Osteocyte (in vitro differentiated cells): ENCODE measurements around the gene KRT86. TPM values are rescaled to one million over a fixed set of nuclear protein-coding genes. Genes with fewer than 3 reads are reported as not detected.

Experiments used
- DNase-seq: peaks from one replicate; pipeline ENCODE4 v3.0.0; 2021; ENCODE audit warnings: mixed read lengths; ENCODE audit not compliant: unreplicated experiment; ENCODE audit errors: extremely low spot score
- H3K27ac Mint-ChIP-seq: one replicate; pipeline ENCODE4 v1.8.0; 2021; ENCODE audit warnings: mild to moderate bottlenecking, mixed read lengths; ENCODE audit not compliant: unreplicated experiment
- H3K27me3 Mint-ChIP-seq: one replicate; pipeline ENCODE4 v1.8.0; 2021; ENCODE audit warnings: mixed read lengths; ENCODE audit not compliant: unreplicated experiment
- H3K36me3 Mint-ChIP-seq: one replicate; pipeline ENCODE4 v1.8.0; 2021; ENCODE audit warnings: mixed read lengths; ENCODE audit not compliant: unreplicated experiment
- H3K4me1 Mint-ChIP-seq: one replicate; pipeline ENCODE4 v1.8.0; 2021; ENCODE audit warnings: mixed read lengths; ENCODE audit not compliant: unreplicated experiment
- H3K4me3 Mint-ChIP-seq: one replicate; pipeline ENCODE4 v1.8.0; 2021; ENCODE audit warnings: mild to moderate bottlenecking, moderate library complexity, mixed read lengths; ENCODE audit not compliant: unreplicated experiment
- H3K9me3 Mint-ChIP-seq: one replicate; pipeline ENCODE4 v1.8.0; 2021; ENCODE audit warnings: mixed read lengths; ENCODE audit not compliant: unreplicated experiment
- CTCF ChIP-seq: fragments of 200-600 bp; sonication (generic); IDR thresholded peaks from 2 replicates; pipeline ENCODE4 v1.5.0; 2021; ENCODE audit warnings: antibody characterized with exemption, mild to moderate bottlenecking, moderate library complexity
- total RNA-seq: library from RNA; stranded (reverse); gene quantifications from 2 replicates; pipeline ENCODE4 v1.2.1, GENCODE V29; 2021

The KRT86 gene
- total RNA-seq, 1 donor from 2014 or later = 0.24 TPM

- no peak for DNase-seq
- peaks cover 11% of the 10 kb centered on the region for H3K4me1 Mint-ChIP-seq
- H3K9me3 Mint-ChIP-seq = no peaks in the 10 kb centered on the region
- H3K27ac Mint-ChIP-seq = no peak overlapping the region
- H3K36me3 Mint-ChIP-seq = no peaks in the 10 kb centered on the region
- H3K27me3 Mint-ChIP-seq = peaks cover 15% of the 10 kb centered on the region
- TF ChIP-seq CTCF = no peak
- no peak overlapping the region for H3K4me3 Mint-ChIP-seq
Measured at GRCh38 chr12:52331833-52332232, 57.4 kb downstream of the KRT86 start.

- TF ChIP-seq CTCF = no peak
Measured at GRCh38 chr12:52332381-52332780, 57.9 kb downstream of the KRT86 start.

GRCh38 chr12:52333321-52333720, 58.9 kb downstream of the KRT86 start:
- Mint-ChIP-seq H3K9me3 (no peaks in the 10 kb centered on the region), H3K27ac (no peak overlapping the region), H3K4me3 (no peak overlapping the region), H3K4me1 (peaks cover 7% of the 10 kb centered on the region), H3K27me3 (peaks cover 21% of the 10 kb centered on the region), H3K36me3 (no peaks in the 10 kb centered on the region)
- TF ChIP-seq CTCF = no peak
- no peak for DNase-seq

More at GRCh38 chr12:52332381-52332780, 57.9 kb downstream of the KRT86 start:
- no peak for DNase-seq
- Mint-ChIP-seq H3K27me3 (peaks cover 15% of the 10 kb centered on the region), H3K9me3 (no peaks in the 10 kb centered on the region), H3K27ac (no peak overlapping the region), H3K4me3 (no peak overlapping the region), H3K36me3 (no peaks in the 10 kb centered on the region), H3K4me1 (peaks cover 10% of the 10 kb centered on the region)

GRCh38 chr12:52334185-52334584, 59.7 kb downstream of the KRT86 start:
- Mint-ChIP-seq H3K4me3 (no peak overlapping the region), H3K27ac (no peak overlapping the region), H3K36me3 (no peaks in the 10 kb centered on the region), H3K9me3 (no peaks in the 10 kb centered on the region), H3K27me3 (peaks cover 28% of the 10 kb centered on the region), H3K4me1 (peaks cover 6% of the 10 kb centered on the region)
- TF ChIP-seq CTCF = no peak
- no peak for DNase-seq

- no peak for TF ChIP-seq CTCF
- H3K27me3 Mint-ChIP-seq = peaks cover 30% of the 10 kb centered on the region
- H3K9me3 Mint-ChIP-seq = no peaks in the 10 kb centered on the region
- H3K4me1 Mint-ChIP-seq = peaks cover 6% of the 10 kb centered on the region
- H3K4me3 Mint-ChIP-seq = no peak overlapping the region
- no peaks in the 10 kb centered on the region for H3K36me3 Mint-ChIP-seq
- no peak overlapping the region for H3K27ac Mint-ChIP-seq
- DNase-seq = no peak
Measured at GRCh38 chr12:52335598-52336262, 61.3 kb downstream of the KRT86 start.
